Upper lobe of right lung (tissue), 1 donor: ENCODE measurements around the gene GALNT7. TPM values are rescaled to one million over a fixed set of nuclear protein-coding genes. Genes with fewer than 3 reads are reported as not detected.
"Not testable (repeated sequence)": the region's sequence is repeated elsewhere in the genome, so short reads cannot be mapped to it uniquely, and the experiment has no call there.

Source experiments
- ATAC-seq: fragments of 200-7000 bp; cut with Tn5 transposase; one replicate; pipeline ENCODE4 v1.9.1; 2020; ENCODE audit warnings: mild to moderate bottlenecking, moderate library complexity
- DNase-seq: peaks from one replicate; pipeline ENCODE4 v3.0.0-alpha.2; 2020
- H3K27ac ChIP-seq: fragments of 200-600 bp; one replicate; pipeline ENCODE4 v1.8.0; 2022
- H3K27me3 ChIP-seq: fragments of 200-600 bp; one replicate; pipeline ENCODE4 v1.8.0; 2022; ENCODE audit warnings: mild to moderate bottlenecking
- H3K36me3 ChIP-seq: fragments of 200-600 bp; one replicate; pipeline ENCODE4 v1.8.0; 2022
- H3K4me1 ChIP-seq: fragments of 200-600 bp; one replicate; pipeline ENCODE4 v1.8.0; 2022
- H3K4me3 ChIP-seq: fragments of 200-600 bp; one replicate; pipeline ENCODE4 v1.8.0; 2022; ENCODE audit warnings: mild to moderate bottlenecking
- H3K9me3 ChIP-seq: fragments of 200-600 bp; one replicate; pipeline ENCODE4 v1.8.0; 2022
- CTCF ChIP-seq: fragments of 200-600 bp; IDR thresholded peaks from one replicate; pipeline ENCODE4 v1.8.0; 2022; ENCODE audit warnings: antibody characterized with exemption
- intact Hi-C: fragments of 100-400 bp; cut with DNase I; formaldehyde crosslinking; loops from one replicate; pipeline ENCODE4 v1.11.0; 2022
- total RNA-seq: library from RNA; stranded (reverse); fragmentation: NEBNext Ultra II Directional; extraction: Animal tissue kit (Norgen Biotek cat#: 25700); gene quantifications from one replicate; pipeline ENCODE4 v1.2.1, GENCODE V29; 2021
- donor health status: DM: no; HTN: yes; CAD: no; lungs with severe emphysema.

The GALNT7 gene
- total RNA-seq, 1 donor from 2014 or later: 22.3 TPM

- Histone ChIP-seq H3K27ac (no peak overlapping the region), H3K9me3 (no peaks in the 10 kb centered on the region), H3K4me1 (peaks cover 10% of the 10 kb centered on the region), H3K27me3 (no peaks in the 10 kb centered on the region), H3K36me3 (no peaks in the 10 kb centered on the region), H3K4me3 (no peak overlapping the region)
- intact Hi-C loops: no loop called here
- ATAC-seq (no peak), DNase-seq (no peak)
- TF ChIP-seq CTCF: no peak
These were observed 9.5 kb downstream of the GALNT7 start for GRCh38 chr4:173178144-173178543.

GRCh38 chr4:173181848-173182247 lies 13.2 kb downstream of the GALNT7 start:
- Histone ChIP-seq H3K27me3 (no peaks in the 10 kb centered on the region), H3K4me1 (peaks cover 16% of the 10 kb centered on the region), H3K36me3 (no peaks in the 10 kb centered on the region), H3K27ac (no peak overlapping the region), H3K4me3 (no peak overlapping the region), H3K9me3 (no peaks in the 10 kb centered on the region)
- intact Hi-C loops: no loop called here
- no peak for TF ChIP-seq CTCF
- DNase-seq (no peak), ATAC-seq (no peak)

GRCh38 chr4:173182403-173182802 lies 13.8 kb downstream of the GALNT7 start:
- Histone ChIP-seq H3K36me3 (no peaks in the 10 kb centered on the region), H3K27ac (no peak overlapping the region), H3K27me3 (no peaks in the 10 kb centered on the region), H3K4me3 (no peak overlapping the region), H3K9me3 (no peaks in the 10 kb centered on the region), H3K4me1 (peaks cover 16% of the 10 kb centered on the region)
- peak; percentile 55 for ATAC-seq
- intact Hi-C loops: no loop called here
- TF ChIP-seq CTCF: no peak
- DNase-seq: no peak

GRCh38 chr4:173183659-173184247 lies 15.1 kb downstream of the GALNT7 start:
- H3K9me3 ChIP-seq, ATAC-seq, H3K27ac ChIP-seq, H3K27me3 ChIP-seq, DNase-seq, H3K36me3 ChIP-seq, intact Hi-C loops, H3K4me3 ChIP-seq: not testable (repeated sequence)
- peaks cover 16% of the 10 kb centered on the region for H3K4me1 ChIP-seq

DNA sequence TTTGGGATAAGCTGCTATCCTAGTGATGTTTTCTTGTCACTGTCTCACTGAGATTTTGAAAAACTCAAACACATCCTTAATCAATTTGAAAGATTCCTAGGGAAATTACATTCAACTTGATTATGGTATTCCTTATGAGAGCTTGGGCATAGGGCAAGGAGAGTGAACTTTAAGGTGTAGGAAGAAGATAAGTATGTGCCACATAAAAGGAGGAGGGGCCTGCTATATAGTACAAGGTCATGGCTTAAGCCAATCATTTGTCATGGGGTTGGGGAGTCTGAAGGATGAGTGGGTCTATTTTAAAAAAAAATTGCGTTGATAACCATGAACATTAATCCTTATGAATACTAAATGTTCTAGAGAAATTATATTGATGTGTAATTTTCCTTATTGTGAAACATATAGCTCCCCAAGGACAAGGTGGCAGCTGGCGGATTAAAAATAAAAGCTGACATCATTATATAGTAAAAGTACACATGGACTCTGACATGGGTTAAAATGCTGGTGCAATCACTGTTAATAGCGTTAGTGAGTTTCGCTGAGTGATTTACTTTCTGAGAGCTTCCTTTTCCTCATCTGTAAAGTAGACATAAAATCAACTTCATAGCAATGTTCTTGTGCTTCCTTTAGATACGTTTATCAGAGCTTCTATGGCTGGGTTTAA lies 17.4 kb downstream of the GALNT7 start:
- Histone ChIP-seq H3K4me3 (peak overlapping the region; percentile 6), H3K36me3 (no peaks in the 10 kb centered on the region), H3K4me1 (peaks cover 16% of the 10 kb centered on the region), H3K9me3 (no peaks in the 10 kb centered on the region), H3K27ac (peak overlapping the region; percentile 28), H3K27me3 (no peaks in the 10 kb centered on the region)
- DNase-seq (no peak), ATAC-seq (peak; percentile 54)
- intact Hi-C loops: no loop called here
- no peak for TF ChIP-seq CTCF

DNA sequence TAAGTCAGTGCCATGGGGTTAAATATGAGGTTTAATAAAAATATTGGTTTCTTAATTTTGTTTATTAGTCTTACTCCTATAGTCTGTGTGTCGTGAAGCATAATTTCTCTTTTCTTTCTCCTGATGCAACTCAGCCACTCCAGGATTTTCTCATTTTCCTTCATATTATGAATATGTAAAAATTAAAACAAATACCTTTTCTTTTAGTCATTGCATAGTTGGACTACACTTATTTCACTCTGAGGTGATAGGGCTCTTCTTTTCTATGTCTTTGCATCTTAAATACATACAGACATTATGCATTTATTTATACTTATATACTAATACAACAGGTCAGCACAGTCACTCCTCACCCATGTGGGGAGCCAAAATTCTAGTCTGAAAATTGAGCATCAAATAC lies 19.1 kb downstream of the GALNT7 start:
- Histone ChIP-seq H3K27me3 (no peaks in the 10 kb centered on the region), H3K9me3 (no peaks in the 10 kb centered on the region), H3K36me3 (no peaks in the 10 kb centered on the region), H3K4me1 (peaks cover 6% of the 10 kb centered on the region), H3K27ac (no peak overlapping the region), H3K4me3 (no peak overlapping the region)
- no peak for TF ChIP-seq CTCF
- DNase-seq (no peak), ATAC-seq (no peak)
- intact Hi-C loops: no loop called here
